Astrocyte (in vitro differentiated cells and primary cell): Measurements from ENCODE around the gene SERPINB6. TPM values are rescaled to one million over a fixed set of nuclear protein-coding genes. Genes with fewer than 3 reads are reported as not detected.

Source experiments
- DNase-seq: peaks from one replicate; pipeline ENCODE4 v3.0.0-alpha.2; 2010; ENCODE audit warnings: low read depth
- FAIRE-seq: peaks from 2 replicates; lab custom pipeline; 2011; peaks lifted over from hg19 to GRCh38; lab: Jason Lieb, UNC
- H2AFZ ChIP-seq: 2 replicates; pipeline ENCODE4 v1.6.0; 2012; ENCODE audit warnings: low read depth, low read length, inconsistent platforms
- H3K27ac ChIP-seq: 2 replicates; pipeline ENCODE4 v1.5.1; 2011; ENCODE audit warnings: low read depth, low read length, inconsistent platforms
- H3K27me3 ChIP-seq: 2 replicates; pipeline ENCODE4 v1.6.0; 2011; ENCODE audit warnings: low read length, inconsistent platforms; ENCODE audit not compliant: insufficient read depth
- H3K36me3 ChIP-seq: 2 replicates; pipeline ENCODE4 v1.5.1; 2011; ENCODE audit warnings: low read length, inconsistent platforms; ENCODE audit not compliant: insufficient read depth
- H3K4me1 ChIP-seq: 2 replicates; pipeline ENCODE4 v1.5.1; 2011; ENCODE audit warnings: low read length, inconsistent platforms; ENCODE audit not compliant: insufficient read depth
- H3K4me2 ChIP-seq: 2 replicates; pipeline ENCODE4 v1.6.0; 2012; ENCODE audit warnings: low read length, inconsistent platforms
- H3K4me3 ChIP-seq: 2 replicates; pipeline ENCODE4 v1.5.1; 2011; ENCODE audit warnings: low read depth, mild to moderate bottlenecking, low read length, inconsistent platforms; ENCODE audit not compliant: insufficient read depth
- H3K79me2 ChIP-seq: 2 replicates; pipeline ENCODE4 v1.6.0; 2012; ENCODE audit warnings: mild to moderate bottlenecking, low read length, inconsistent platforms; ENCODE audit not compliant: insufficient read depth
- H3K9ac ChIP-seq: 2 replicates; pipeline ENCODE4 v1.6.0; 2012; ENCODE audit warnings: mild to moderate bottlenecking, low read length, inconsistent platforms
- H3K9me3 ChIP-seq: 2 replicates; pipeline ENCODE4 v1.5.1; 2012; ENCODE audit warnings: low read depth, mild to moderate bottlenecking, low read length, inconsistent platforms; ENCODE audit not compliant: insufficient read depth
- H4K20me1 ChIP-seq: 2 replicates; pipeline ENCODE4 v1.6.0; 2012; ENCODE audit warnings: low read length, inconsistent platforms; ENCODE audit not compliant: insufficient read depth
- H3K27ac Mint-ChIP-seq: one replicate; pipeline ENCODE4 v1.8.0; 2021; ENCODE audit warnings: mild to moderate bottlenecking, mixed read lengths; ENCODE audit not compliant: unreplicated experiment
- H3K27me3 Mint-ChIP-seq: one replicate; pipeline ENCODE4 v1.8.0; 2021; ENCODE audit warnings: low read depth, mixed read lengths; ENCODE audit not compliant: unreplicated experiment
- H3K36me3 Mint-ChIP-seq: one replicate; pipeline ENCODE4 v1.8.0; 2021; ENCODE audit warnings: low read depth, mixed read lengths; ENCODE audit not compliant: unreplicated experiment
- H3K4me1 Mint-ChIP-seq: one replicate; pipeline ENCODE4 v1.8.0; 2021; ENCODE audit warnings: low read depth, mixed read lengths; ENCODE audit not compliant: unreplicated experiment
- H3K4me3 Mint-ChIP-seq: one replicate; pipeline ENCODE4 v1.8.0; 2021; ENCODE audit warnings: mild to moderate bottlenecking, moderate library complexity, mixed read lengths; ENCODE audit not compliant: unreplicated experiment
- H3K9me3 Mint-ChIP-seq: one replicate; pipeline ENCODE4 v1.8.0; 2021; ENCODE audit warnings: mild to moderate bottlenecking, mixed read lengths; ENCODE audit not compliant: unreplicated experiment
- CTCF ChIP-seq: IDR thresholded peaks from 2 replicates; pipeline ENCODE4 v1.5.1; 2011; ENCODE audit warnings: low read depth, mild to moderate bottlenecking, inconsistent platforms, low read length, moderate library complexity; ENCODE audit not compliant: insufficient read depth
- EZH2 ChIP-seq: IDR thresholded peaks from 2 replicates; pipeline ENCODE4 v1.6.1; 2012; ENCODE audit warnings: mild to moderate bottlenecking, low read length, inconsistent platforms; ENCODE audit not compliant: insufficient read depth
- total RNA-seq: library from RNA; stranded (reverse); gene quantifications from 2 replicates; pipeline ENCODE4 v1.2.1, GENCODE V29; 2021

The SERPINB6 gene
- total RNA-seq, 1 donor from 2014 or later, result 68.4 TPM

GRCh38 chr6:2919401-2919800 is 52.0 kb downstream of the SERPINB6 start:
- no peak overlapping the region for H3K4me3 Mint-ChIP-seq
- no peak overlapping the region for H3K27ac Mint-ChIP-seq
- H3K4me1 Mint-ChIP-seq, result peaks cover 4% of the 10 kb centered on the region
- H3K9me3 ChIP-seq, result no peaks in the 10 kb centered on the region
- H3K27me3 ChIP-seq, result no peaks in the 10 kb centered on the region
- no peak overlapping the region for H3K27ac ChIP-seq
- H3K36me3 ChIP-seq, result no peaks in the 10 kb centered on the region
- peaks cover 7% of the 10 kb centered on the region for H3K27me3 Mint-ChIP-seq
- H3K79me2 ChIP-seq, result no peaks in the 10 kb centered on the region
- H3K36me3 Mint-ChIP-seq, result no peaks in the 10 kb centered on the region
- no peak overlapping the region for H3K4me2 ChIP-seq
- H3K4me3 ChIP-seq, result no peak overlapping the region
- H3K9ac ChIP-seq, result no peak overlapping the region
- DNase-seq (no peak), FAIRE-seq (no peak)
- no peaks in the 10 kb centered on the region for H3K4me1 ChIP-seq
- no peak overlapping the region for H2AFZ ChIP-seq
- no peak for TF ChIP-seq EZH2
- TF ChIP-seq CTCF, result no peak
- H4K20me1 ChIP-seq, result no peaks in the 10 kb centered on the region
- no peaks in the 10 kb centered on the region for H3K9me3 Mint-ChIP-seq

- Histone ChIP-seq H3K36me3 (no peaks in the 10 kb centered on the region), H2AFZ (no peak overlapping the region), H3K79me2 (no peaks in the 10 kb centered on the region), H3K27ac (no peak overlapping the region), H3K4me3 (no peak overlapping the region), H3K27me3 (no peaks in the 10 kb centered on the region), H3K4me2 (no peak overlapping the region), H3K4me1 (no peaks in the 10 kb centered on the region), H3K9ac (no peak overlapping the region), H3K9me3 (no peaks in the 10 kb centered on the region), H4K20me1 (no peaks in the 10 kb centered on the region)
- Mint-ChIP-seq H3K27ac (no peak overlapping the region), H3K9me3 (no peaks in the 10 kb centered on the region), H3K27me3 (peaks cover 7% of the 10 kb centered on the region), H3K4me1 (peaks cover 4% of the 10 kb centered on the region), H3K4me3 (no peak overlapping the region), H3K36me3 (no peaks in the 10 kb centered on the region)
- no peak for FAIRE-seq
- TF ChIP-seq CTCF (no peak), EZH2 (no peak)
- no peak for DNase-seq
These were observed 52.4 kb downstream of the SERPINB6 start for GRCh38 chr6:2918936-2919335.

GRCh38 chr6:2917801-2918445 is 53.4 kb downstream of the SERPINB6 start:
- FAIRE-seq, result no peak
- no peak for TF ChIP-seq EZH2
- TF ChIP-seq CTCF, result no peak
- H3K4me1 Mint-ChIP-seq, result peaks cover 4% of the 10 kb centered on the region

More at GRCh38 chr6:2917801-2918445, 53.4 kb downstream of the SERPINB6 start:
- no peaks in the 10 kb centered on the region for H4K20me1 ChIP-seq
- H2AFZ ChIP-seq, result no peak overlapping the region
- no peak overlapping the region for H3K4me2 ChIP-seq
- peaks cover 7% of the 10 kb centered on the region for H3K27me3 Mint-ChIP-seq
- no peaks in the 10 kb centered on the region for H3K27me3 ChIP-seq
- peaks cover 3% of the 10 kb centered on the region for H3K9me3 Mint-ChIP-seq
- no peaks in the 10 kb centered on the region for H3K9me3 ChIP-seq
- H3K4me1 ChIP-seq, result no peaks in the 10 kb centered on the region
- H3K36me3 ChIP-seq, result no peaks in the 10 kb centered on the region
- no peak overlapping the region for H3K4me3 ChIP-seq
- no peak overlapping the region for H3K27ac Mint-ChIP-seq
- H3K27ac ChIP-seq, result no peak overlapping the region
- H3K36me3 Mint-ChIP-seq, result no peaks in the 10 kb centered on the region
- no peak overlapping the region for H3K9ac ChIP-seq
- no peak for DNase-seq
- no peaks in the 10 kb centered on the region for H3K79me2 ChIP-seq
- H3K4me3 Mint-ChIP-seq, result no peak overlapping the region
